ENCODE results near the gene CHRND.

CHRND gene

DNA sequence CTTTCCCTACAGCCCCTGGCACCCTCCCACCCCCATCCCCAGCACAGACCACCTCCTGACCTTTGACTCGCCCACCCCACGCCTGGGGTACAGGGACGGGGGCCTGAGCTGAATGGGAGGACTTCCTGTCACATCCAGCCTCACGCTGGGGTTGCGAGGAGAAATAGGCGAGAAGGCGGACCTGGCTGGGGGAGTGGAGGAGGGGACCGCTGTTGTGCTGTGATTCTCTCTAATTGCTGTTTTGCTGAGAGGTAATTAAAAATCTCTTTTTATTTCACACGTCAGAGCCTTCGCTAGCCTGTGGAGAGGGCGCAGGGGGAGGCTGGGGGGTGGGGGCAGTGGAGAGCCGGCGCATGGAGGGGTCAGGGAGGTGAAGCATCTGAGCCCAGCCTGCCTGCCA is 28.6 kb upstream of the CHRND start:
- TF ChIP-seq, protein P1, sequence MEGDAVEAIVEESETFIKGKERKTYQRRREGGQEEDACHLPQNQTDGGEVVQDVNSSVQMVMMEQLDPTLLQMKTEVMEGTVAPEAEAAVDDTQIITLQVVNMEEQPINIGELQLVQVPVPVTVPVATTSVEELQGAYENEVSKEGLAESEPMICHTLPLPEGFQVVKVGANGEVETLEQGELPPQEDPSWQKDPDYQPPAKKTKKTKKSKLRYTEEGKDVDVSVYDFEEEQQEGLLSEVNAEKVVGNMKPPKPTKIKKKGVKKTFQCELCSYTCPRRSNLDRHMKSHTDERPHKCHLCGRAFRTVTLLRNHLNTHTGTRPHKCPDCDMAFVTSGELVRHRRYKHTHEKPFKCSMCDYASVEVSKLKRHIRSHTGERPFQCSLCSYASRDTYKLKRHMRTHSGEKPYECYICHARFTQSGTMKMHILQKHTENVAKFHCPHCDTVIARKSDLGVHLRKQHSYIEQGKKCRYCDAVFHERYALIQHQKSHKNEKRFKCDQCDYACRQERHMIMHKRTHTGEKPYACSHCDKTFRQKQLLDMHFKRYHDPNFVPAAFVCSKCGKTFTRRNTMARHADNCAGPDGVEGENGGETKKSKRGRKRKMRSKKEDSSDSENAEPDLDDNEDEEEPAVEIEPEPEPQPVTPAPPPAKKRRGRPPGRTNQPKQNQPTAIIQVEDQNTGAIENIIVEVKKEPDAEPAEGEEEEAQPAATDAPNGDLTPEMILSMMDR (IDR thresholded peaks at IDR 0.05; ENCODE audit: control extremely low read depth, extremely low read depth, low read depth, missing control alignments) = no peak
- CTCF ChIA-PET = no interaction called here
- no peak for DNase-seq (ENCODE audit: extremely low spot score)
- POLR2A ChIA-PET = interaction anchor here (0.7 kb wide), 1 partner anchor 172 kb away, joined by 3 read pairs; no protein-coding TSS in a partner anchor

DNA sequence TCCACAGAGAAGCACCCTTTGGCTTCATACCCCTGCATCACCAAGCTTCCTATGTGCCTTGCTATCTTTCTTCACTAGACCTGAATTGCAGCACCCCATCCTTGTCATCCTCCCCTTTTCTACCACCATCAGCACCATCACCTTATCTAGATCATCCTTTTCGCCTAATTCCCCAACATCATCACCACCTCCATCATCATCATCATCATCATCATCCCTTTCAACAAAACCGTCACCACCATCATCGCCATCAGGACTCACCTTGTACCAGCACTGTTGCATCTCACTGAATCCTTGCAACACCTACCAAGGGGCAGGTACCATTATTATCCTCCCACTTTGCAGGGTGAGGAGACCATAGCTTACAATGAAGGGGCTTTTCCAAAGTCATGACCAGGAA is 27.5 kb upstream of the CHRND start:
- ChIA-PET CTCF (no interaction called here), POLR2A (no interaction called here)
- no peak for DNase-seq (ENCODE audit: extremely low spot score)
- TF ChIP-seq, protein P1 (IDR thresholded peaks at IDR 0.05; ENCODE audit: control extremely low read depth, extremely low read depth, low read depth, missing control alignments) = no peak

DNA sequence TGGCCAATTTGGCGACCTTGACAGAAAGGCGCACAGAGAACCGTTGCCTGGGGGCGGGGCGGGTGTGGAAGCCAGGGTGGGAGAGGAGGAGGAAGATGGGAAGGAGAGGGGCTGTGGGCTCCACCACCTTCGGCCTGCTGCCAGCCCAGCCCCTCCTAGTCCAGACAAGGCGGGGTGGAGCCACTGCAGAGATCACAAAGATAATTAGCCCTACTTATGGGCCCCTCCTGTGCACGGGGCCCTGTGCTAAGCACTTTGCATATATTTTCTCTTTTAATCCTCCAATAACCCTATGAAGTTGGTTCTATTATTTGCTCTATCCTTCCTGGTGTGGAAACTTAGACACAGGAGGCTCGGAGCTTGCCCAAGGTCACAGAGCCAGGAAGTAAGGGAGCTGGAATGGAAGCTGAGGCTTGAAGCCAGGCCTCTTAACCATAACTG is 24.6 kb upstream of the CHRND start:
- DNase-seq (ENCODE audit: extremely low spot score) = no peak
- POLR2A ChIA-PET = no interaction called here
- TF ChIP-seq, protein P1 (IDR thresholded peaks at IDR 0.05; ENCODE audit: control extremely low read depth, extremely low read depth, low read depth, missing control alignments) = no peak
- CTCF ChIA-PET = no interaction called here

DNA sequence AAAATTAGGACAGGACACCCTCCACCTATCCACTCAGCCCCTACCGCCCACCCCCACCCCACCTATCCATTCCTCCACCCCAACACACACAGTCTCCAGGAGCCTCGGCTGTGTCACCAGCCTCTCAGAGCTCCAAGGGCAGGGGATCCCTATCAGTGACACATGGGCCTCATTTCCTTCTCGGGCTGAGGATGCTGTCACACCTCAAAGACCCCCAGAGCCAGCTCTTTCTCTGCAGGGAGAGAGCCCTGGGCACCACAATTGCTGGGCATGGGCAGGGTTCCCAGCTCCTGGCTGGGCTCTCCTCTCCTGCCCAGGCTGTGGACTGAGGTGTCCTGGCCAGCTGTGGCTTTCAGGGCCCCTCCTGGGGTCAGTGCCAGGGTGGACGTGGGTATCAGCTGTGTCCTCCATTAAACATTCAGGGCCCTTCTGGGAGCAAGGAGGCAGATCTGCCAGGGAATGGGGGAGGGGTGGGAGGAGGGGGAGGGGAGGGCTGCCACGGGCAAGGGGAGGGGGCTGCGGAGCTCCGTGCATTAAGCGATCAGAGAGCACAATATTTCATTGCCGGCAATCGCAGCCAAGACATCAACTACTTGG is 24.1 kb upstream of the CHRND start:
- TF ChIP-seq, protein P1 (IDR thresholded peaks at IDR 0.05; ENCODE audit: control extremely low read depth, extremely low read depth, low read depth, missing control alignments) = no peak
- ChIA-PET CTCF (no interaction called here), POLR2A (no interaction called here)
- no peak for DNase-seq (ENCODE audit: extremely low spot score)

DNA sequence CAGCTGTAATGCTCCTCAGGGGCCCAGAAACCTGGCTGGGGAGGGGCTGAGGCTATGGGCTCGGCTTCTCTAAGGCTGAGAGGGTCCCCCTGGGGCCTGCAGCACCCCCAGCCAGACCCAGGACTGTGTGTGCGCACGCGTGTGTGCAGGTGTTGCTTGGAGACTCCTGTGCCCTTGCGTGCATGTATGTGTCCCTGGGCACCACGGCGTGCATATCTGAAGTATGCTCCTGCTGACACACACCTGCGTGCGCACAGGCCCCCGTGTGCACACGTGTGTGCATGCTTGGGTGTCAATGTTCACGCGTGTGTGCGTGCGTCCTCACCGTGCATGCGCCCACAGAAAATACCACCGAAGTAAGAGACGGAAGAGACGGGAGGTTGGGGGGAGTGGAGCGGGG is 23.4 kb upstream of the CHRND start:
- ChIA-PET CTCF (no interaction called here), POLR2A (no interaction called here)
- TF ChIP-seq, protein P1 (IDR thresholded peaks at IDR 0.05; ENCODE audit: control extremely low read depth, extremely low read depth, low read depth, missing control alignments) = no peak
- DNase-seq (ENCODE audit: extremely low spot score) = no peak

DNA sequence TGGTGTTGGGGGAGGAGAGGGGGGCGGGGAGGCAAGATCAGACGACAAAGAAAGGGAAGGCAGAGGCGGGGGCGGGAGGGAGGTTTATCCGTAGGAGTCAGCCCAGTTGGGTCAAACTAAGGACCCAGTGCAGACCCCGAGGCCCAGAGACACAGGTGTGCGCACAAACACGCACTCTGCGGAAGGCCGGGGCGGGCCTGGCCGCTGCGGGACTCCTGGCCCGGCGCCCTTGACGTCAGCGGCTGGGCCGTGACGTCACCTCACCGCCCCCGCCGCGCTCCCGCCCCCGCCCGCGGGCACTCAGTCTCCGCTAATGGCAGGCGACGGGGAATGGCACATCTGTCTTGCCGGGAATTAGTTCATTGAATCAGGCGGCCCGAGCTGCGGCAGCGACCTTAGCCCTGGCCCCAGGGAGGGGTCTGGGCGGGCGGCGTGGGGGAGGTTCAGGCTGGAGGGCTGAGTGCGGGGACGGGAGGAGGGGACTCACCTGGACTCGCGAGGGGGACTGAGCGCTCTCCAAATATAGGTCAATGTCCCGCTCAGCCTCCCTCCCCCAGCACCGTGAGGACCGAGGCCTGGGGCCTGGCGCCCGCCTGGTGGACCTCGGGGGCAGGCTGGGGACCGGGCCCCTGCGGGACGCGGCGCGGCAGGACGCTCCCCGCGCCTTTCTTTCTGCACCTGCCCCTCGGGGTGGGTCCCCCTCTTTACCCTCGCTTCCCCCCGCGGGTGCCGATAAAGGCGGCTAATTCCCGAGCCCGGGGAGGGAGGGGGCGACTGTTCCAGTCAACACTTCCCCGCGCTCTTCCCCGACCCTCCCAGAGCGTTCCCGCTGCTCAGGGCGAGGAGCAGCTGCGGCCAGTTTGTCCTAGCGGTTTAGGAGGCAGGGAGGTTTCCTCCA is 22.8 kb upstream of the CHRND start:
- POLR2A ChIA-PET = no interaction called here
- TF ChIP-seq, protein P1 (IDR thresholded peaks at IDR 0.05; ENCODE audit: control extremely low read depth, extremely low read depth, low read depth, missing control alignments) = no peak
- CTCF ChIA-PET = no interaction called here
- DNase-seq (ENCODE audit: extremely low spot score) = no peak

All from GM10248 (cell line).